MM.1S (cell line): ENCODE data around the gene DVL2.

ENCODE experiments used
- EZH2 ChIP-seq: fragments of 300-600 bp; sonication (generic); optimal IDR thresholded peaks from 2 replicates; pipeline ENCODE3; 2017; ENCODE audit warnings: low read depth, mild to moderate bottlenecking, antibody characterized with exemption, low read length, mixed read lengths
- EZH2phosphoT487 ChIP-seq: fragments of 300-600 bp; sonication (generic); IDR thresholded peaks from 2 replicates; pipeline ENCODE4 v1.6.1; 2018; ENCODE audit warnings: antibody characterized with exemption, low read length
- TF ChIP-seq, protein P1 (sequence below): fragments of 300-600 bp; sonication (generic); IDR thresholded peaks from 2 replicates; pipeline ENCODE4 v1.5.1; 2016; ENCODE audit warnings: antibody characterized with exemption, low read length, mixed read lengths

DNA sequence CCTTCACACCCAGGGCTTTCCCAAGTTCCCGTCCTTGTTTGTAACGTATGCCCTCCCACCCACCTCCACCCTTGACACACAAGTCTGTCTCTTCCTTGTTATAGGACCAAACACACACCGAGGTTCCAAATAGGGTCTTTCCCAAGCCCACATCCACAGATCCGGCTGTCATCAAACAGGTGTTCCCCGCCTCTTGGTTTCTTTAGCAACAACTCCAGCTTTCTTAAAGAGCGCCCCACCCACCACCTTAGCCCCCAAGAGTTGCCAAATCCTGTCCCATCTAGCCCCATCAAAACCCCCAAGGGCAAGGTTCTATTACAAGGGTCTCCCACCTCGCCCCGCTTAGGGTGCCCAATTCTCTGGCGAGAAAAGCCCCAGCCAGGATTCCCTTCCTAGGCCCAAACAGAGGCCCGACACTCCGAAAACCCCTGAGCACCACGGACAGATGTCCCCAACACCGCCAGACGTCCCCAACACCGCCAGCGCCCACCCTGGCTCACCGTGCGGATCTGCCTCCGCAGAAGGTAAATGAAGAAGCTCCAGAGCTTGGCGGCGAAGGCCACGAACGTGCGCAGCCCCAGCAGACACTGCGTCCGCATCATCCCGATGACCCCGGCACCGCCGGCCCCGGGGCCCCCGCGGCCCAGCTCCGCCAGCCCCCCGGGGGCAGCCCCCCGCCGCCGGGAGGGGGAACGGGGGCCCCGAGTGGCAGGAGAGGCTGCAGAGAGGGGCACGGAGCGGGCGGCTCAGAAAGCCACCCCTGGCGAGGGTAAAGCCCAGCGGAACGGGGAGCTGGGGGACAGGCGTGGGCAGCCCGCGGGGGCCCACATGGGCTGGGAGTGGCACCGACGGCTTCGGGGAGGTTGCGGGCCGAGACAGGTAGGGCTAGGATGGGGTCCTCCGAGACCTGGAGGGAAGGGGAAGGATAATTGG, 16.6 kb upstream of the DVL2 start:
- TF ChIP-seq, protein P1, sequence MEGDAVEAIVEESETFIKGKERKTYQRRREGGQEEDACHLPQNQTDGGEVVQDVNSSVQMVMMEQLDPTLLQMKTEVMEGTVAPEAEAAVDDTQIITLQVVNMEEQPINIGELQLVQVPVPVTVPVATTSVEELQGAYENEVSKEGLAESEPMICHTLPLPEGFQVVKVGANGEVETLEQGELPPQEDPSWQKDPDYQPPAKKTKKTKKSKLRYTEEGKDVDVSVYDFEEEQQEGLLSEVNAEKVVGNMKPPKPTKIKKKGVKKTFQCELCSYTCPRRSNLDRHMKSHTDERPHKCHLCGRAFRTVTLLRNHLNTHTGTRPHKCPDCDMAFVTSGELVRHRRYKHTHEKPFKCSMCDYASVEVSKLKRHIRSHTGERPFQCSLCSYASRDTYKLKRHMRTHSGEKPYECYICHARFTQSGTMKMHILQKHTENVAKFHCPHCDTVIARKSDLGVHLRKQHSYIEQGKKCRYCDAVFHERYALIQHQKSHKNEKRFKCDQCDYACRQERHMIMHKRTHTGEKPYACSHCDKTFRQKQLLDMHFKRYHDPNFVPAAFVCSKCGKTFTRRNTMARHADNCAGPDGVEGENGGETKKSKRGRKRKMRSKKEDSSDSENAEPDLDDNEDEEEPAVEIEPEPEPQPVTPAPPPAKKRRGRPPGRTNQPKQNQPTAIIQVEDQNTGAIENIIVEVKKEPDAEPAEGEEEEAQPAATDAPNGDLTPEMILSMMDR = no peak
- TF ChIP-seq EZH2 (no peak), EZH2phosphoT487 (no peak)
